NCI-H2107 treated with DMSO at 0.1 percent for 48 hours (cell line): ENCODE results near the gene ANGPTL2.

ENCODE experiments used
- DNase-seq: peaks from one replicate; lab custom pipeline; 2025; ENCODE audit not compliant: unreplicated experiment; lab: John Stamatoyannopoulos, UW

The ANGPTL2 gene

GRCh38 chr9:127121628-127122175 is 733 bp downstream of the ANGPTL2 start:
- DNase-seq = peak; percentile 10

- DNase-seq = no peak
Measured at GRCh38 chr9:127119320-127119709, 3.1 kb downstream of the ANGPTL2 start.

- DNase-seq = no peak
Measured at GRCh38 chr9:127118597-127119319, 3.7 kb downstream of the ANGPTL2 start.

- no peak for DNase-seq
Measured at GRCh38 chr9:127117801-127118200, 4.6 kb downstream of the ANGPTL2 start.

GRCh38 chr9:127116957-127117356 is 5.5 kb downstream of the ANGPTL2 start:
- DNase-seq = no peak

- no peak for DNase-seq
Measured at GRCh38 chr9:127116088-127116726, 6.2 kb downstream of the ANGPTL2 start.

GRCh38 chr9:127114606-127115005 is 7.8 kb downstream of the ANGPTL2 start:
- DNase-seq = no peak

- no peak for DNase-seq
Measured at GRCh38 chr9:127113191-127113972, 9.1 kb downstream of the ANGPTL2 start.

GRCh38 chr9:127112735-127113161 is 9.7 kb downstream of the ANGPTL2 start:
- no peak for DNase-seq

GRCh38 chr9:127112056-127112455 is 10.4 kb downstream of the ANGPTL2 start:
- no peak for DNase-seq

GRCh38 chr9:127109212-127109711 is 13.2 kb downstream of the ANGPTL2 start:
- DNase-seq = no peak

GRCh38 chr9:127107929-127108876 is 14.2 kb downstream of the ANGPTL2 start:
- DNase-seq = no peak

GRCh38 chr9:127107171-127107928 is 15.1 kb downstream of the ANGPTL2 start:
- DNase-seq = no peak

- no peak for DNase-seq
Measured at GRCh38 chr9:127106466-127106855, 16.0 kb downstream of the ANGPTL2 start.

GRCh38 chr9:127105805-127106465 is 16.5 kb downstream of the ANGPTL2 start:
- no peak for DNase-seq

- no peak for DNase-seq
Measured at GRCh38 chr9:127104581-127105311, 17.7 kb downstream of the ANGPTL2 start.

GRCh38 chr9:127102788-127103187 is 19.6 kb downstream of the ANGPTL2 start:
- DNase-seq = no peak

GRCh38 chr9:127102176-127102575 is 20.3 kb downstream of the ANGPTL2 start:
- DNase-seq = no peak
